Spleen (tissue), 11 donors: ENCODE measurements around the gene HIVEP3. TPM values are rescaled to one million over a fixed set of nuclear protein-coding genes. Genes with fewer than 3 reads are reported as not detected.
A peak's percentile ranks its signal among the peaks of the same experiment; 100 is the strongest.

Experiments used
- DNase-seq: peaks from one replicate; pipeline ENCODE4 v3.0.0-alpha.2; 2020
- H3K27ac ChIP-seq, 8 donors: fragments of 200-600 bp; sonication (generic) in 7 of 8; 1 replicate in 4 of 8; 2 replicates in 4 of 8; pipeline versions ENCODE4 v1.5.0 to v1.8.0; 2016 to 2021; ENCODE audit warnings: inconsistent platforms in 4 of 8, mild to moderate bottlenecking in 4 of 8, moderate library complexity in 1 of 8
- H3K27me3 ChIP-seq, 7 donors: fragments of 200-600 bp; sonication (generic) in 6 of 7; replicated peaks in 1 of 7; 1 replicate in 4 of 7; 2 replicates in 3 of 7; pipeline versions ENCODE4 v1.5.0 to v1.8.0; 2016 to 2021; ENCODE audit warnings: inconsistent platforms in 3 of 7, mild to moderate bottlenecking in 1 of 7
- H3K36me3 ChIP-seq, 6 donors: fragments of 200-600 bp; sonication (generic) in 5 of 6; 1 replicate in 4 of 6; 2 replicates in 2 of 6; pipeline versions ENCODE4 v1.5.0 to v1.8.0; 2016 to 2021; ENCODE audit warnings: inconsistent platforms in 2 of 6
- H3K4me1 ChIP-seq, 6 donors: fragments of 200-600 bp; sonication (generic) in 5 of 6; 1 replicate in 3 of 6; 2 replicates in 3 of 6; pipeline versions ENCODE4 v1.5.0 to v1.8.0; 2016 to 2021; ENCODE audit warnings: inconsistent platforms in 3 of 6
- H3K4me3 ChIP-seq, 8 donors: fragments of 200-600 bp; sonication (generic) in 7 of 8; 1 replicate in 4 of 8; 2 replicates in 4 of 8; pipeline versions ENCODE4 v1.5.0 to v1.8.0; 2016 to 2021; ENCODE audit warnings: inconsistent platforms in 4 of 8, mild to moderate bottlenecking in 4 of 8, moderate library complexity in 2 of 8
- H3K9me3 ChIP-seq, 8 donors: fragments of 200-600 bp; sonication (generic) in 7 of 8; 1 replicate in 4 of 8; 2 replicates in 4 of 8; pipeline versions ENCODE4 v1.5.0 to v1.8.0; 2016 to 2021; ENCODE audit warnings: inconsistent platforms in 4 of 8
- CTCF ChIP-seq, 11 experiments: fragments of 200-600 bp in 7 of 11; fragments of 450-650 bp in 4 of 11; sonication (generic) in 4 of 11; IDR thresholded peaks in 8 of 11; conservative IDR thresholded peaks in 3 of 11; 1 replicate in 7 of 11; 2 replicates in 4 of 11; pipeline versions ENCODE4 v1.4.0 to v1.8.0; 2016 to 2021; ENCODE audit warnings: antibody characterized with exemption in 11 of 11, inconsistent platforms in 4 of 11, mild to moderate bottlenecking in 1 of 11
- POLR2A ChIP-seq, 3 donors: fragments of 450-650 bp; IDR thresholded peaks; one replicate each; pipeline ENCODE4 v1.5.1; 2017; ENCODE audit warnings: antibody characterized with exemption in 3 of 3, mild to moderate bottlenecking in 1 of 3
- POLR2AphosphoS5 ChIP-seq, 3 donors: sonication (generic); formaldehyde crosslinking; IDR thresholded peaks; one replicate each; pipeline ENCODE4 v1.5.1; 2017; ENCODE audit warnings: antibody characterized with exemption in 3 of 3
- WGBS, 5 donors: extraction: QIAGEN DNeasy Blood & Tissue Kit in 3 of 5; methylation state at CpG; one replicate each; pipeline versions ENCODE4 v1.1.5 to v1.1.7; 2013 to 2018; 5-methylcytosine and 5-hydroxymethylcytosine counted together
- intact Hi-C: fragments of 100-400 bp; cut with DNase I; formaldehyde crosslinking; loops from one replicate; pipeline ENCODE4 v1.15.0; 2023; ENCODE audit warnings: low total_unique reads
- polyA plus RNA-seq, 3 donors: library from polyadenylated mRNA; stranded (reverse); fragments of 200-250 nt; gene quantifications; one replicate each; pipeline ENCODE4 v1.2.1, GENCODE V29; 2013
- total RNA-seq, 7 donors: library from RNA; depleted of rRNA in 3 of 7; stranded (reverse); fragments of >200 nt in 3 of 7; fragmentation: NEBNext Ultra II Directional in 4 of 7; extraction: Animal tissue kit (Norgen Biotek cat#: 25700) in 4 of 7; gene quantifications; one replicate each; pipeline versions ENCODE4 v1.1.0 to v1.2.1, GENCODE V29; 2016 to 2021
- donor health status: healthy with polysubstance abuse.
- donor health status: DM: no; HTN: no; CAD: no; lungs with moderate emphysema.
- donor health status: DM: no; HTN: no; CAD: no.
- donor health status: Bipolar disorder and iron deficiency.
- donor health status: healthy.
- donor health status: DM: no; HTN: no; CAD: no.
- donor health status: DM: yes; HTN: yes; CAD: no.

Gene HIVEP3
- total and polyA plus RNA-seq, 10 donors = 2.4 to 21.2 (median 8.2) TPM

DNA sequence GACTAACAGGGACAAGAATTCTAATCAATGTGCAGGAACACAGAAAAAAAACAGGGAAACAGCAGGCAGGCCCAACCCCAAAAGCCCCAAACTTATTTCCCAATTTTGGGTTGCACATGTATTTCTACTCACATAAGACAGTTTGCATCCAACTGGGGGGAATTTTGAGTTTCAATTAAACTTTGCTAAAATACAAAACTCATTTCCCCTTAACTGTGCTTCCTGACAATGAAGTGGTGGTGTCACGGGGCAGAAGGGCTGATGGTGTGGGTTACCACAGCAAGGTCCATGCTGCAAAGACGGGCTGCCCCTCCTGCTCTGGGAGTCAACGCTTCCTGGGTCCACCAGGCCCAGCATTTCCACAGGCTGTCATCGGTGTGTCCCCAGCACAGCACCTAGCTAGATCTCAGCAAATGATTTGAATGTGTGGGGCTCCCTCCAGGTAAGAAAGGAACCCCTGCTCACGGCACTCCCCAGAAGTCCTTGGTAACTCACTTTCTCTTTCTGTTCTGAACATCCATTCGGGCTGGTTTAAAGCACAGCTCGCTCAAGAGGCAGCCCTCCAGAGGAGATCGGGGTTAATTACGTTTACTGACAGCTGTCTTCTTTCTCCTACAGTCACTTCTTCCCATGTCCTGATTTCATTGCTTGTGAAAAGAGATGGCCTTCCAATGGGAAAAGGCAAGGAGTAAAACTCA lies 27.4 kb downstream of the HIVEP3 start:
- Histone ChIP-seq H3K27me3 (no peaks in the 10 kb centered on the region), H3K36me3 (no peaks in the 10 kb centered on the region), H3K9me3 (no peaks in the 10 kb centered on the region), H3K4me3 (peak overlapping the region; percentile 16 to 67 (median 38)), H3K27ac (peak overlapping the region; percentile 67 to 91 (median 83)), H3K4me1 (peaks cover 0 to 57% (median 41%) of the 10 kb centered on the region in 6 donors)
- DNase-seq = no peak
- intact Hi-C loops = no loop called here
- WGBS, 5 donors = 0 to 9% (median 4%) methylated on average over 8 to 9 of the region's 9 CpGs
- TF ChIP-seq CTCF (IDR thresholded peaks at IDR 0.05 in 8 of 11, conservative IDR thresholded peaks at IDR 0.05 in 3 of 11) = peak in 7 of 11 experiments; percentile 19 to 52 (median 27)
- TF ChIP-seq POLR2AphosphoS5 (IDR thresholded peaks at IDR 0.05) = peak in 1 of 3 donors; percentile 49
- TF ChIP-seq POLR2A (IDR thresholded peaks at IDR 0.05) = no peak

DNA sequence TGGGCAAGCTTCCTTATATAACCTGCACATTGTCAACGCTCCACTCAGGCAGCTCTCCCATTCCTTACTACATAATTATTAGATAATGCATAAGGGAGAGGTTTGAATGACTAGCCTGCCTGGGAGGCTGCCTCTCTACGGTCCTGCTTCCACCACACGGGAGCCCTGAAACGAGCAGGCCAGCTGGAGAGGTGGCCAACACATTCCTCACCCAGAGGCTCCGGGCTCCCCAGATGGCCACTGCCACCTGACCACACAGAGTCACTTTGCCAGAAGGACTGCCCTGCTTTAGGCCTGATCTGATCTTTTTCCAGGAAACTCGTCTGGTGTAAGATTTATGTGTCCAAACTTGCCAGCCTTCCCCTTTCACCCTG lies 27.9 kb downstream of the HIVEP3 start:
- intact Hi-C loops = no loop called here
- Histone ChIP-seq H3K4me3 (peak overlapping the region in 3 of 8 donors; percentile 39 to 67 (median 40)), H3K9me3 (no peaks in the 10 kb centered on the region), H3K4me1 (peaks cover 0 to 57% (median 41%) of the 10 kb centered on the region in 6 donors), H3K27me3 (no peaks in the 10 kb centered on the region), H3K27ac (peak overlapping the region; percentile 67 to 91 (median 83)), H3K36me3 (no peaks in the 10 kb centered on the region)
- no peak for DNase-seq
- TF ChIP-seq CTCF (IDR thresholded peaks at IDR 0.05 in 8 of 11, conservative IDR thresholded peaks at IDR 0.05 in 3 of 11) = no peak
- no peak for TF ChIP-seq POLR2A (IDR thresholded peaks at IDR 0.05)
- TF ChIP-seq POLR2AphosphoS5 (IDR thresholded peaks at IDR 0.05) = no peak
- WGBS, 5 donors = 29 to 44% (median 35%) methylated on average over 5 to 6 of the region's 6 CpGs

DNA sequence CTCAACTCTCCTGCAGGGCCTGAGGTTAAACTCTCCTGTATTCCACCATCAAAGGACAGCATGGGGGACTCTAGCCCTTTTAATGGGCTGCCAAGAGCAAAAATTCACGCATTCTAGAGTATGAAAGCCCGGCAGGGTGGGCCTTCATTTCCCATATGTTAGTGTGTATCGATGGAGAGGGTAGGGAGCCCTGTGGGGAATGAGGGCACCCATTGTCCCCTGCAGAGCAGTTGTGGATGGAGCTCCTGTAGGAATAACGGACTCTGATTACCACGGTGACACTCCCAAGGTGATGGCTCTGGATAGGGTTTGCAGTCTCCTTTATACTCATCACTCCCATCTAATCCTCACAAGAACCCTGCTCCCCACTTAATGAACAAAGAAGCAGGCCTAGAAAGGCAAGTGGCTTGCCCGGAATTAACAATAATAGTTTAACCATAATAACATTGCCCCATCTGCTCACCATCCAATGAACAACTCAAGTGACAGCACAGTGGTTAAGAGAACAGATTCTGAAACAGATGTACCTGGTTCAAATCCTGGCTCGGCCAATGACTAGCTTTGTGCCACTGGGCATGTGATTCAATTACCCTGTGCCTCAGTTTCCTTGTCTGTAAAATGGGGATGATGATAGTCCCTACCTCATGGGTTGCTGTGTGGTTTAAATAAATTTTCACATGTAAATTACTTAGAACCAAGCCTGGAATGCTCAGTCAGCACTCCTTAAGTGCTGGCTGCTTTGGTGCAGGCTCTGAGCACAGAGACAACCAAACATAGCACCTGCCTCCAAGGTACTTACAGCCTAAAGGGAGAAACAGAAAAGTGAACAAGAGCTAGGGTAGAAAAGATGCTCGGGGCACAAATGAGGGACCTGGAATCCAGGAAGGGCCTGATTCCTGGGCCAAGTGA lies 29.0 kb downstream of the HIVEP3 start:
- Histone ChIP-seq H3K9me3 (no peaks in the 10 kb centered on the region), H3K36me3 (no peaks in the 10 kb centered on the region), H3K4me1 (peaks cover 0 to 46% (median 34%) of the 10 kb centered on the region in 6 donors), H3K27ac (peak overlapping the region in 4 of 8 donors; percentile 83 to 91 (median 88)), H3K4me3 (no peak overlapping the region), H3K27me3 (no peaks in the 10 kb centered on the region)
- no peak for DNase-seq
- WGBS, 5 donors = 95 to 98% (median 97%) methylated on average over 8 of the region's 8 CpGs
- TF ChIP-seq CTCF (IDR thresholded peaks at IDR 0.05 in 8 of 11, conservative IDR thresholded peaks at IDR 0.05 in 3 of 11) = no peak
- TF ChIP-seq POLR2AphosphoS5 (IDR thresholded peaks at IDR 0.05) = no peak
- TF ChIP-seq POLR2A (IDR thresholded peaks at IDR 0.05) = no peak
- intact Hi-C loops = no loop called here

DNA sequence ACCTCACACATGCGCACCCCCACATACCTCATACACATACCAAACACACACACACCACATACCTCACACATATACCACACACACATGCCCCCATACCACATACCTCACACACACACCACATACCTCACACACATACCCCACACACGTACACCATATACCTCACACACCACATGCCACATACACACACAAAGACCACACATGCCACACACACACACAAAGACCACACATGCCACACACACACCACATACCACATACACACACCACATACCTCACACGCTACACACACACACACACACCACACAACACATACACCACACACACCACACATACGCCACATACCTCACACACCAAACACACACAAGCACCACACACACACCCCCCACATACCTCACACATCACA lies 30.0 kb downstream of the HIVEP3 start:
- H3K4me3 ChIP-seq = no peak overlapping the region
- intact Hi-C loops = no loop called here
- no peak for DNase-seq
- H3K27me3 ChIP-seq = no peaks in the 10 kb centered on the region
- no peak overlapping the region for H3K27ac ChIP-seq
- no peak for TF ChIP-seq CTCF (IDR thresholded peaks at IDR 0.05 in 8 of 11, conservative IDR thresholded peaks at IDR 0.05 in 3 of 11)
- no peak for TF ChIP-seq POLR2AphosphoS5 (IDR thresholded peaks at IDR 0.05)
- no peak for TF ChIP-seq POLR2A (IDR thresholded peaks at IDR 0.05)
- H3K9me3 ChIP-seq = no peaks in the 10 kb centered on the region
- peaks cover 0 to 36% (median 27%) of the 10 kb centered on the region in 6 donors for H3K4me1 ChIP-seq
- WGBS, 5 donors = 91 to 97% (median 95%) methylated on average over 4 of the region's 4 CpGs
- H3K36me3 ChIP-seq = no peaks in the 10 kb centered on the region
